Upper lobe of left lung (tissue), 6 donors: ENCODE measurements around the gene CLSTN2. TPM values are rescaled to one million over a fixed set of nuclear protein-coding genes. Genes with fewer than 3 reads are reported as not detected.

Experiments used
- ATAC-seq, 2 donors: fragments of 200-7000 bp; cut with Tn5 transposase; one replicate each; pipeline ENCODE4 v1.9.1; 2022; ENCODE audit warnings: mild to moderate bottlenecking in 2 of 2, moderate library complexity in 2 of 2; ENCODE audit not compliant: low FRiP score in 2 of 2
- DNase-seq, 2 donors: peaks; one replicate each; pipeline ENCODE4 v3.0.0-alpha.2; 2019 to 2020
- H3K27ac ChIP-seq, 4 donors: fragments of 200-600 bp; sonication (generic); one replicate each; pipeline ENCODE4 v1.5.1; 2016 to 2019
- H3K27me3 ChIP-seq, 4 donors: fragments of 200-600 bp; sonication (generic); one replicate each; pipeline ENCODE4 v1.5.1; 2017 to 2019
- H3K36me3 ChIP-seq, 4 donors: fragments of 200-600 bp; sonication (generic); one replicate each; pipeline ENCODE4 v1.5.1; 2016 to 2019
- H3K4me1 ChIP-seq, 4 donors: fragments of 200-600 bp; sonication (generic); one replicate each; pipeline ENCODE4 v1.5.1; 2018 to 2019
- H3K4me3 ChIP-seq, 4 donors: fragments of 200-600 bp; sonication (generic); one replicate each; pipeline ENCODE4 v1.5.1; 2017 to 2019; ENCODE audit warnings: mild to moderate bottlenecking in 2 of 4, moderate library complexity in 1 of 4
- H3K9me3 ChIP-seq, 4 donors: fragments of 200-600 bp; sonication (generic); one replicate each; pipeline ENCODE4 v1.5.1; 2018 to 2019
- EP300 ChIP-seq, 4 donors: sonication (generic); formaldehyde crosslinking; IDR thresholded peaks; one replicate each; pipeline ENCODE4 v1.5.1; 2017; ENCODE audit warnings: antibody characterized with exemption in 4 of 4, control low read depth in 2 of 4
- POLR2A ChIP-seq, 4 donors: fragments of 450-650 bp; IDR thresholded peaks; one replicate each; pipeline ENCODE4 v1.5.1; 2016 to 2017; ENCODE audit warnings: antibody characterized with exemption in 4 of 4, mild to moderate bottlenecking in 2 of 4
- POLR2AphosphoS5 ChIP-seq, 2 donors: sonication (generic); formaldehyde crosslinking; IDR thresholded peaks; one replicate each; pipeline ENCODE4 v1.5.1; 2017; ENCODE audit warnings: antibody characterized with exemption in 2 of 2
- WGBS, 2 donors: methylation state at CpG; one replicate each; pipeline ENCODE4 v1.1.5; 2017 to 2018; 5-methylcytosine and 5-hydroxymethylcytosine counted together
- total RNA-seq, 6 donors: library from RNA; depleted of rRNA in 4 of 6; stranded (reverse); fragments of >200 nt in 4 of 6; gene quantifications; one replicate each; pipeline versions ENCODE4 v1.1.0 to v1.2.1, GENCODE V29; 2016 to 2021
- TF ChIP-seq, protein P1 (sequence below), 6 experiments: fragments of 450-650 bp in 4 of 6; fragments of 200-600 bp in 2 of 6; sonication (generic) in 2 of 6; IDR thresholded peaks; one replicate each; pipeline ENCODE4 v1.5.1; 2016 to 2019; ENCODE audit warnings: antibody characterized with exemption in 6 of 6
- donor health status: DM: no; HTN: no; CAD: no; lungs with moderate emphysema.
- donor health status: DM: no; HTN: yes; CAD: no; lungs with severe emphysema.

The CLSTN2 gene
- total RNA-seq, 6 donors from 2014 or later: 1.0 to 4.3 (median 1.6) TPM

DNA sequence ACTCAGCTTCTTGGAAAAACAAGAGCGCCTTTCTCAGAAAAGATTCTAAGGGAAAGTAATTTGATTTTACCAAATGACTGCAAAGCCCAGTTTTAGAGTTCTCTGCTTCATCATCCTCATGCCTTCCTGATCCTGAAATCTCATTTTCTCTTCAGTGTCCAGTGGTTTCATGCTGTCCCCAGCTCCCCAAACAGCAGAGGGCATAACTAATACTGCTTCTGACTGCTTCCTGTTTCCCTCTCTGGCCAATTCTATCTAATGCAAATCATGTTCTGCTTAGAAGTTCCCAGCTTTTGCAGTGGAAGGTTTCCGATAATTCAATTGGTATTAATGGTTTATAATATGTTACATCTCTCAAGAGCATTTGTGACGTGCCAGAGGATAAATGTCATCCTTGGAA lies 161.1 kb downstream of the CLSTN2 start:
- Histone ChIP-seq H3K36me3 (no peaks in the 10 kb centered on the region), H3K27me3 (no peaks in the 10 kb centered on the region), H3K27ac (no peak overlapping the region), H3K4me1 (no peaks in the 10 kb centered on the region), H3K4me3 (no peak overlapping the region), H3K9me3 (no peaks in the 10 kb centered on the region)
- TF ChIP-seq POLR2A (IDR thresholded peaks at IDR 0.05) (no peak), POLR2AphosphoS5 (IDR thresholded peaks at IDR 0.05) (no peak), EP300 (IDR thresholded peaks at IDR 0.05) (no peak)
- TF ChIP-seq, protein P1, sequence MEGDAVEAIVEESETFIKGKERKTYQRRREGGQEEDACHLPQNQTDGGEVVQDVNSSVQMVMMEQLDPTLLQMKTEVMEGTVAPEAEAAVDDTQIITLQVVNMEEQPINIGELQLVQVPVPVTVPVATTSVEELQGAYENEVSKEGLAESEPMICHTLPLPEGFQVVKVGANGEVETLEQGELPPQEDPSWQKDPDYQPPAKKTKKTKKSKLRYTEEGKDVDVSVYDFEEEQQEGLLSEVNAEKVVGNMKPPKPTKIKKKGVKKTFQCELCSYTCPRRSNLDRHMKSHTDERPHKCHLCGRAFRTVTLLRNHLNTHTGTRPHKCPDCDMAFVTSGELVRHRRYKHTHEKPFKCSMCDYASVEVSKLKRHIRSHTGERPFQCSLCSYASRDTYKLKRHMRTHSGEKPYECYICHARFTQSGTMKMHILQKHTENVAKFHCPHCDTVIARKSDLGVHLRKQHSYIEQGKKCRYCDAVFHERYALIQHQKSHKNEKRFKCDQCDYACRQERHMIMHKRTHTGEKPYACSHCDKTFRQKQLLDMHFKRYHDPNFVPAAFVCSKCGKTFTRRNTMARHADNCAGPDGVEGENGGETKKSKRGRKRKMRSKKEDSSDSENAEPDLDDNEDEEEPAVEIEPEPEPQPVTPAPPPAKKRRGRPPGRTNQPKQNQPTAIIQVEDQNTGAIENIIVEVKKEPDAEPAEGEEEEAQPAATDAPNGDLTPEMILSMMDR (IDR thresholded peaks at IDR 0.05): no peak
- ATAC-seq (no peak), DNase-seq (no peak)
- 71 to 79% methylated on average over 3 of the region's 3 CpGs for WGBS, 2 donors

DNA sequence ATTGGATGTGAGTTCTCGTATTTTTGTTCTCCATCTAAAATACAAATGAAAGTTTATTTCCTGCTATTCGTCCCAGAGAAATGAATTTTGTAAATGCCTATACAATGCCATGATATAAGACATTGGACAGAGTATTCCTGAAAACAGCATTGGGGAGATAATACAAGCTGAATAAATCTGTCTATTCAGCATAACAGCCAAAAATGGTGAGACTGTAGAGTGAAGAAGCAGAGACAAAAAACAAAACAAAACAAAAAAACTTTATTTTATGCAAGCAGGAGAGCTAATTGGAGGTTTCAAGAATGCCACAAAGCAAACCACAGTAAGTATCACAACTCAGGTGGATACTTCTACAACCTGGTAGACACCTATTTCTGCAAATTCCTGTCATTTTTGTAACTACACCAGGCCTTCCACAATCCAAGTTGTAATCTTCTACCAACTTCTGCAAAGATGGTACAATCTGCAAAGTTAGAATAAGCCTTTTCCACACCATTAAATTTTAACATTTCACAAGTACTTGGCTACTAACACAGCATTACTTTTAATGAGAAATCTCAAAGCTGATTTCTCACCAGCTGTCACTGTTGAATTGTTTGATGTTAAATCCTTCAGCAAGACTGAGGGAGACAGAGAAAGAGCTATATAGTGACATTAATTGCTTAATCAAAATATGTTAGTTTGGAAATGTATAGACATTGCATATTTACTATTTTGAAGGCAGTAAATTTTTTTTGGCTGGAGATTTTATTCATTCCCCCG lies 163.1 kb downstream of the CLSTN2 start:
- no peaks in the 10 kb centered on the region for H3K4me1 ChIP-seq
- WGBS, 2 donors: 77 to 81% methylated on average over 3 of the region's 3 CpGs
- DNase-seq (no peak), ATAC-seq (no peak)
- no peak overlapping the region for H3K27ac ChIP-seq
- no peak overlapping the region for H3K4me3 ChIP-seq
- no peaks in the 10 kb centered on the region for H3K36me3 ChIP-seq
- TF ChIP-seq, protein P1 (IDR thresholded peaks at IDR 0.05): no peak
- TF ChIP-seq POLR2AphosphoS5 (IDR thresholded peaks at IDR 0.05) (no peak), EP300 (IDR thresholded peaks at IDR 0.05) (no peak), POLR2A (IDR thresholded peaks at IDR 0.05) (no peak)
- H3K27me3 ChIP-seq: no peaks in the 10 kb centered on the region
- H3K9me3 ChIP-seq: no peaks in the 10 kb centered on the region

DNA sequence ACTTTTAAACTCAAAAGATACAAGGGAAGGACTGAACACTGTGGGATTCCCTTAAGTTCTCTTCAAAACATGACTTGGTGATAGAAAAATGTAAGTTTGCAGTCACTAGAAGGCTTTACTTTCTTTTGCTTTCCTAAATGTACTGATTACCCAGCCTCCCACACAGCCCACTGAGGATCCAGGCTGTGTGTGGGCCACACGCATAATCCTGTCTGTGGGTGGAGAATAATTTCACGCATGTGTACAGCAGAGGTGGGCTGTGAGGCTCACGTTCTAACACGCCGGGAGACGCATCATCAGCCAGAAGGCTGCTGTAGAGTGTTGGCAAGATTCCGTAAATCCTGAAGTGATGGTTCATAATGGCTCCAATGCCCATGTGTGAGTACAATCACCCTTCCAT lies 165.5 kb downstream of the CLSTN2 start:
- ATAC-seq: no peak
- no peak for DNase-seq
- WGBS, 2 donors: 97% methylated on average over 7 of the region's 7 CpGs
- Histone ChIP-seq H3K4me3 (no peak overlapping the region), H3K9me3 (no peaks in the 10 kb centered on the region), H3K27me3 (no peaks in the 10 kb centered on the region), H3K4me1 (no peaks in the 10 kb centered on the region), H3K36me3 (no peaks in the 10 kb centered on the region), H3K27ac (no peak overlapping the region)
- TF ChIP-seq EP300 (IDR thresholded peaks at IDR 0.05): no peak
- TF ChIP-seq POLR2AphosphoS5 (IDR thresholded peaks at IDR 0.05): no peak
- TF ChIP-seq, protein P1 (IDR thresholded peaks at IDR 0.05): no peak
- no peak for TF ChIP-seq POLR2A (IDR thresholded peaks at IDR 0.05)

DNA sequence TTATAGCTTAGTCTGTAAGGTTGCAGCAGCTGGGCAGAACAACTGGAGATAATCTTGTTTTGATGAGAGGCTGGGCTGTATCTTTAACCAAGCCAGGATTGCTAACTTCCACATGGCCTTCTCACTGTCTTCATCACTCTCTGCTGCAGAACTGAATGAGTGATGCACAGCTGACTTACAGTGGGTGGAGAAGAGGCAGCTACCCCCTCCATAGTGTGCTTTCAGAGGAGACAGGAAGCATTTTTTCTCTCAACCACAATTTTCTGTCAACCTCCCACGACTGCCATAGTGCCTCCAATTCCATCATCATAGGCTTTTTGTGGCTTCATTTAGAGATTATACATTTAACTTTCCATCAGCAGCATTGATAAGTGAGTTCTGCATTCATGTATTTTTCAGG lies 168.2 kb downstream of the CLSTN2 start:
- no peaks in the 10 kb centered on the region for H3K4me1 ChIP-seq
- WGBS, 2 donors: 45 to 48% methylated on average over 1 of the region's 1 CpG
- DNase-seq: no peak
- TF ChIP-seq, protein P1 (IDR thresholded peaks at IDR 0.05): no peak
- TF ChIP-seq POLR2A (IDR thresholded peaks at IDR 0.05): no peak
- no peak for TF ChIP-seq POLR2AphosphoS5 (IDR thresholded peaks at IDR 0.05)
- no peak for TF ChIP-seq EP300 (IDR thresholded peaks at IDR 0.05)
- H3K27me3 ChIP-seq: no peaks in the 10 kb centered on the region
- H3K4me3 ChIP-seq: no peak overlapping the region
- H3K9me3 ChIP-seq: no peaks in the 10 kb centered on the region
- no peak for ATAC-seq
- H3K27ac ChIP-seq: no peak overlapping the region
- H3K36me3 ChIP-seq: no peaks in the 10 kb centered on the region
